ENCODE results near the gene MGA.
"Not testable (repeated sequence)": the region's sequence is repeated elsewhere in the genome, so short reads cannot be mapped to it uniquely, and the experiment has no call there.

The MGA gene

DNA sequence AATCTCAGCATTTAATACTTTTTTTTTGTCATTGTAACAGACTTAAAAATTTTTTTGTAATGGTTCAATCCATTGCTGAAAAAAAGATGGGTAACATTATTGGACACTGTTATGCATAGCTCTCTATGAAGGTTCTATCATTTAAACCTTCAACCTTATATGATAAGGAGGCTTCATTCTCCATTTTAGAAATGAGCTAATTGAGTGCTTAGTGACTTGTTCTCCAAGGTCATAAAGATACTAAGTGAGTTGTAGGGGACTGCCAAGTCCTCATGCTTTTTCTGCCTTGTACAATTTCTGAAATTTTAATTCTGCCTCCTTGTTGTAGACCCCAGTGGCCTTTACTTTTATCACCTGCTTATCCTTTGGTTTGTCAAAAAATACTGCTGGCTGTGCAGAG lies 56.7 kb downstream of the MGA start:
- no peak for DNase-seq (ENCODE audit: low spot score)

DNA sequence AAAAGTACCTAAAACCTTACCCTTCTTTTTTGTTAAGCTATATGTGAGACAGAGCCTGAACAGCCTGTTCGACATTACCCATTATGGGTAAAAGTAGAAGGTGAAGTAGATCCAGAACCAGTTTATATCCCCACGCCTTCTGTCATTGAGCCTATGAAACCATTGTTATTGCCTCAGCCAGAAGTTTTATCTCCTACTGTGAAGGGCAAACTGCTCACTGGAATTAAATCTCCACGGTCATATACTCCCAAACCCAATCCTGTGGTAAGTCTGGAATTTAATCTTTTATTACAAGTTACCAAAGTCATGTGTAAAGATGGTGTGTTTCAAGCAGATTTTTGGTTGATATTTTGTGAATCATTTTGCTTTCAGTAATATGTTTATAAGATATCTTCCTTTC lies 66.9 kb downstream of the MGA start:
- peak; percentile 11 for DNase-seq (ENCODE audit: low spot score)

DNA sequence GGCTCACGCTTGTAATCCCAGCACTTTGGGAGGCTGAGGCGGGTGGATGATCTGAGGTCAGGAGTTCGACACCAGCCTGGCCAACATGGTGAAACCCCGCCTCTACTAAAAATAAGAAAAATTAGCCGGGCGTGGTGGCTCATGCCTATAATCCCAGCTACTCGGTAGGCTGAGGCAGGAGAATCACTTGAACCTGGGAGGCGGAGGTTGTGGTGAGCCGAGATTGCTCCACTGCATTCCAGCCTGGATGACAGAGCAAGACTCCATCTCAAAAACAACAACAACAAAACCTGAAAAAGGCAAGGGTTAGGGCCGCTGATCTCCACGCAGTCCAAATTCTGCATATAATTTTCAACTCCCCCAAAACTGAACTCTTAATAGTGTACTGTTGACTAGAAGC lies 67.9 kb downstream of the MGA start:
- not testable (repeated sequence) for DNase-seq (ENCODE audit: low spot score)

DNA sequence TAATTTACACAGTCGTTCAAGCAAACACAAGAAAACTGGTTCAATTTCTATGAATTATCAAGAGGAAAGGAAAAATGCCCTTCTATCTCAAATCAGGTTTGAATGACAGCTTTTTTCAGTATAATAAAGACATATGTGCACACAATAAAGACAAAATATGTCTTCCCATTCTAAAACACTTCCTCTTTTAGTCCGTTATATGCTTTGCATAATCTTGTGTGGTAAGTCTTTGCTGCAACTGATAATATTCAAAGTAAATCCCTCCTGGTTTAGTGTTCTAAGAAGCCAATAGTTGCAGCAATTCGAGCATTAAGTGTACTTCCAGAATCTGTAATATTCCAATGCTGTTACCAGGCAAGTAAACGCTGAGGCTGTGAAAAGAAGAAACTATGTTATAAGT lies 70.3 kb downstream of the MGA start:
- no peak for DNase-seq (ENCODE audit: low spot score)

DNA sequence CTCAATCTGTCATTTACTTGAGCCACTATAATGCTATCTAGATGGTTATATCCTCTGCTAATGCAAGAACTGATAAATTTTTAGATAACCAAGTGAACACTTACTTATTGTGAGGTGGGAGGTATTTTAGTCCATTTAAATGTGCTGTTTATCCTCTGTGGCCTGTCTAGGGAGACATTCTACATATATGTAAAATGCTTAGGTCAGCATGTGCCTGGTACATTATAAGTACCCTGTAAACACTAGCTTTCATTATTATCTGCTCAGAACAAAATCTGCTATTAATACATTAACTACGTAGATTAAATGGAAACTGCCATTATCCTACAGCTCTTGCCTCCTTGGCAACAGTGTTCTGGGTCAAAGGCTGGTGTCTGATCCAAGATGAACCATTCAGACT lies 72.3 kb downstream of the MGA start:
- DNase-seq (ENCODE audit: low spot score), result no peak

DNA sequence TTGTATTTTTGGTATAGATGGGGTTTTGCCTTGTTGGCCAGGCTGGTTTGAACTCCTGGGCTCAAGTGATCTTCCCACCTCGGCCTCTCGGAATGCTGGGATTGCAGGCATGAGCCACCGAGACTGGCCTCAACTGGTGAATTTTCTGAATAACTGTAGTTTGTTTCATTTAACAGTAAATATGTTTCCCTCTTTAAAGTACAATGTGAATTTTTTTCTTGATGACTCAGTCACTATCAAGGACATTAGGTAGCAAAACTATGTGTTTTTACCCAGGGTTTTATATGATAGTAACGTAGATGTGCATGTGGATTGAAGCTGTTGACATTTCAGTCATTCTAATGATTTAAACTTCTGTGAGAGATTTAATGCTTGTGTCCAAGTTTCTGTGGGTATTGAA lies 73.9 kb downstream of the MGA start:
- no peak for DNase-seq (ENCODE audit: low spot score)

DNA sequence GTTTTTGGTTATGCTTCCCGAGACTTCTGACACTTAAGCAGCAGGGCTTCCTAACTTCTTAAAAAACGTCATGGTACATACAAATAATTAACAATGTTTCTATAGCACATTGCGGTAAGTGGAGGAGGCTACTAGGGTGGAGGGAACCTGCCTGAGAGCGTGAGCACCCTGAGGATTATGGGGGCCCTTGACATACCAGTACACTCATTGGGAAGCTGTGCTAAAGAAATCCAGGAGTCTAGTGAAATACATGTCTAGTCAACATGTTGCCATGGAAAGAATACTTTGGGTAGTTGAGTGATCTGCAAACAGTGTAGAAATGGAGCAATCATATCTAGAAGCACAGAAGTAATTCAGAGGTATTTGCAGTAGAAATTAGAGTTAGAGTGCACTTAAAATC lies 74.8 kb downstream of the MGA start:
- DNase-seq (ENCODE audit: low spot score), result no peak

DNA sequence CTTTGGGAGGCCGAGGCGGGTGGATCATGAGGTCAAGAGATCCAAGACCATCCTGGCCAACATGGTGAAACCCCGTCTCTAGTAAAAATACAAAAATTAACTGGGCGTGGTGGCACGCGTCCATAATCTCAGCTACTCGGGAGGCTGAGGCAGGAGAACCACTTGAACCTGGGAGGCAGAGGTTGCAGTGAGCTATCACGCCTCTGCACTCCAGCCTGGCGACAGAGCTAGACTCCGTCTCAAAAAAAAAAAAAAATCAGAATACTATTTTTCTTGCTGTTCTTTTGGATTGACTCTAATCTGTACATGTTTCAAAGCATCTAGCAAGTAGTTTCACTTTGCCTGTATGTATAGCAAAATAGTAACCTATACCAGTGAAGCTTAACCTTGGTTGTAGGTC lies 75.3 kb downstream of the MGA start:
- DNase-seq (ENCODE audit: low spot score), result not testable (repeated sequence)

DNA sequence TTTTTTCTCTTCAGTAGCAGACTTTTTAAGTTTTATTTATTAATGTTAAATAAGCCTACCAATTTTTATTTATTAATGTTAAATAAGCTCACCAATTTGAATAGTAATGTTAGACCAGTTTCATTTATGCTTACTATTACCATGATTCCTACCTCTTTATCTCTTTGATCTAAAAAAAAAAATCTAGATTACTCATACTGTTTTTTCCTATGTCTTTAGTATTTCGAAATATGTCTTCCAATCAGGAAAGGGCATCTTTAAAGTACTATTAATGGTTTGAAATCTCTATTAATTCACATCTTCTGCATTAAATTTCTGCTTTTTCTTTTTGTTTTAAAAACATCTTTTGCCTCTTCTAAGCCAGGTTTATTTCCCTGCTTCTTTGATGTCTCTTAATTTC lies 86.6 kb downstream of the MGA start:
- peak; percentile 4 for DNase-seq (ENCODE audit: low spot score)

DNA sequence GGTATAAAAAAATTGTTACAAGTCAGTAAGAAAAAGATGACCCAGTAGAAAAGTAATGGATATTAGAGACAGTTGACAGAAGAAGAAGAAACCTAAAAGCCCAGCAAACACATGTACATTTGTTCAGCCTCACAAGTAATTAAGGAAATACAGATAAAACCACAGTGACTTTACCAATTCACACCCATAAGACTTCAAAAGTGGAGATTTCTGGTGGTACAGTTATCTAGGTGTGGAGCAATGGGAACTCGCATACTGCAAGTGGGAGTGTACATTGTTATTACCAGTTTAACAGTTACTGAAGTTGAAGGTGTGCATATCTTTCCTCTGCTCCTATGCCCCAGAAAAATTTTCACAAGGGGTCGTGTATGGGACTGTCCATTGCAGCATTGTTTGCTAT lies 96.0 kb downstream of the MGA start:
- no peak for DNase-seq (ENCODE audit: low spot score)

DNA sequence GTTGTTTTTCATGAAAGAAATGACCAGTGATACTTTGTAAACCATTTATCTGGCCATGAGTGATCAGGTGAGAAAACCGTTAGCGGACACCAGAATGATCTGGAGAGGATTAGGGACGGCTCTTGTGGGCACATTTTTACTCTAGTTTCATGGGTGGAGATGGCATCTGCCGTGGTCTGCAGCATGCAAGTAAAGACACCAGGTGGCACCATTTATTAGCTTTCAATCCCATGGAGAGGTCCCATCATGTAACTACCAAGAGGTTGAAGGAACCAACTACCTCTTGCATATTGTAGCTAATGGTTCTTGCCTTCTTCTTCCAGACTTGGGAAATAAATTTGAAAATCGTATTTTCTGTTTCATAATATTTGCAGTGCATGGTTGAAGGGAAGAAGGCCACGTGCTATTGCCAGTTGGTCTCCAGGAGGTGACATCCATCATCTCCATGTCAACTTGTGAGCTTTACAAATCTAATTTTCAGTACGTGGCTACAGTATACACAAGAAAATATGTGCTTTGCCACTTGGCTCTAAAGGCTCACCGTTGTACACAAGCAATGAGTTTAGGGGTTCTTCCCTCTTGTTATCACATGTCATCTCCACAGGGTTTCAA lies 112.6 kb downstream of the MGA start:
- DNase-seq (ENCODE audit: low spot score), result peak; percentile 82

DNA sequence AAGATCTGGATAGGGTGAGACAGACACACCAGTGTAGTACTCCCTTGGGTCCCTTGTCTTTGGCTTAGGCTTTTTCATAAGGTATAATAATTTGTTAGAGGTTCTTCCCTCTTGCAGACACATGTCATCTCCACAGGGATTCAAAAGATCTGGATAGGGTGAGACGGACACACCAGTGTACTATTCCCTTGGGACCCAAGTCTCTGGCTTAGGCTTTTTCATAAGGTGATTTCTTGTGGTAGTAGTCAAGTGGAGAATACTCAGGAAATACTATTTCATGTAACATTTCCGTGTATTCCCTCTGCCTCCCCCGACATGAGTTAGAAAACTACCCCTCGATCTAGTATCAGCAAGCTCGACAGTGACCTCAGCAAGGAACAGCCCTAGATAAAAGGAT lies 113.1 kb downstream of the MGA start:
- DNase-seq (ENCODE audit: low spot score), result no peak

DNA sequence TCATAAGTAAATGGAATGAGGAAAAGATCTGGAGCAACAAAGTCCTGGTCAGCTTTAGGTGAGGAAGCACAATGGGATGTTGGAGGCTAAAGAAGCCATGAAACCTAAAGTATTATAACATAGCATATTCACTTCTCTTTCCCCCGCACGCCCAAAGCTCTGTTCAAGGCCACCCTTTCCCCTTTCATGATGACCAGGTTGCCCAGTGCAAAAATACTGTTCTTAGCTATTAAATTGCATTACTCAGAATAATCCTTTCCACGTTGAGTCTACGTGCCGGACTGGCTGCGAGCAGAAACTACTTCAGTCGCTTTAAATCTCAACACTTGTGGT lies 113.5 kb downstream of the MGA start:
- no peak for DNase-seq (ENCODE audit: low spot score)

DNA sequence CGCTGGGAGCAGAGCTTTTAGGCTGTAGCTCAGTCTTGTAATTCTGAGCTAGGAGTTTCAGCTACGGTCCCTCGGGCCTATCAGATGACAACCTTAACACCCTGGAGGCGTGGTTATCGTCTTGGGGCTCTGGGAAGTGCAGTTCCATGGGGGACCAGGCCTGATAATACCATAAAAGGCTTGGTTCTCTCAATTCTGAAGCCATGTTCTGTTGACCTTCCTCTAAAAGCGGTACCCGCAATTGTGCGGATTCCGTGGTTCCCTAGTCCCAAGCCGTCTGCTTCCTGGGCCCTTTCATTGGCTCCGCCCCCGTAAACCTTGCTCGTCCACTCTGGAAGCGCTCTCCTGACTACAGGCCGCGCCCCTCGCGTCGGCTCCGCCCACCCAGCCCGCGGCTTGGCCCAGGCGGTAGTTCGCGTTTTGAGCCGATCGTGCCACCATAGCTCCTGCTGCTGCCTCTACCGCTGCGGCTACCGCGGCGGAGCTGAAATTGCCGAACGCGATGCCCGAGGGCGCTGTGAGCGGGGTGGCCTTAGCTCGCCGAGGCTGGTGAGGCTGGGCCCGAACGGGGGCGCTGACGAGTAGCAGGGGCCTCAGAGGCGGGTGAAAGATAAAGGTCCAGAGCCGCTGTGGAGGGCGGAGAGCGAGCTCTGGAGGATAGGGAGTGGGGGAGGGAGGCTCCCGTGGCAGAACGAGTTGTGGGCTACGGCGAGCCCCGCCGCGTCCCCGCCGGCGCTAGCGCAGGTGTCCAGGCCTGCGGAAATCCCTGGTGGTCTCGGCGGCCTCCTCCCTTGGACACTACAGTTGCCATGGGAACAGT lies 114.1 kb downstream of the MGA start, which contains the start of gene MAPKBP1:
TSS of gene MAPKBP1 (plus strand) at position 423 of the 820 bp plus-strand sequence. CDS start 792 bp downstream, outside the sequence.
- peak; percentile 97 for DNase-seq (ENCODE audit: low spot score)

DNA sequence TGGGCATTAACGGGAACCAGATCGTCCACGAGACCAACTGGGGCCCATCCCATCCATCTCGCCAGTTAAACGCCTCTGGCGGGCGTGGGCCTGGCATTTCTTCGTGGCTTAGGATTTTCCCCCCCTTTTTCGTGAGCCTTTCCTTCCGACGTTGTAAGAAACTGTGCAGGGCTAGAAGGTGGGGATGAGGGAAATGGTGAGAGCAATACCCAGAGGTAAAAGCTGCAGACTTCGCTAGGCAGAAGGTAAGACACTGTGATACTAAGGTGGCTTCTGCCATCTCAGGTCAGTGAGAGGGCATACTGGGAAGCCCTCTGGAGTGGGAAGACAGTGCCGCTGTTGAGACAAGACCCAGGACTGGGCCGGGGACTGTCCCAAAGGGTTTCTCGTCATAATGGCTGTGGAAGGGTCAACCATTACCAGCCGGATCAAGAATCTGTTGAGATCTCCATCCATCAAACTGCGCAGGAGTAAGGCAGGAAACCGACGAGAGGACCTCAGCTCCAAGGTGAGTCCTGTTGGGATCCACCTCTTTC lies 114.7 kb downstream of the MGA start:
- DNase-seq (ENCODE audit: low spot score), result no peak

DNA sequence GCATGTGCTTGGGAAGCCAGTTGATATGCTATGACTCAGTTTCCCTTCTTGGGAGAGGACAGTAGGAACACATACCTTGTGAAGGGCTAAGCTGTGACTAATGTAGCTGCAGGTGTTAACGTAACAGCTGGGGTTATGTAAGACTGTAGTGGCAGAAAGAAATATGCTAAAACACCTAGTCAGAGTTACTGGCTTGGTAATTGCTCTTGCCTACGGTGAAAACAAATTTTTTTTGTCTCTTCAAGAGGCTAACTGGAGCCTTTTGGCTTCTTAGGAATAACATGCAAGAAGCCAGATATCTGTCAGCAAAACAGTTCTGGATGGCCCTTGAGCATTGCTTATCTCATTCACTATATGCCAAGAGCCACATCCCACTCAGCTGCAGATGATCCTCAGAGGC lies 115.4 kb downstream of the MGA start:
- DNase-seq (ENCODE audit: low spot score), result no peak

DNA sequence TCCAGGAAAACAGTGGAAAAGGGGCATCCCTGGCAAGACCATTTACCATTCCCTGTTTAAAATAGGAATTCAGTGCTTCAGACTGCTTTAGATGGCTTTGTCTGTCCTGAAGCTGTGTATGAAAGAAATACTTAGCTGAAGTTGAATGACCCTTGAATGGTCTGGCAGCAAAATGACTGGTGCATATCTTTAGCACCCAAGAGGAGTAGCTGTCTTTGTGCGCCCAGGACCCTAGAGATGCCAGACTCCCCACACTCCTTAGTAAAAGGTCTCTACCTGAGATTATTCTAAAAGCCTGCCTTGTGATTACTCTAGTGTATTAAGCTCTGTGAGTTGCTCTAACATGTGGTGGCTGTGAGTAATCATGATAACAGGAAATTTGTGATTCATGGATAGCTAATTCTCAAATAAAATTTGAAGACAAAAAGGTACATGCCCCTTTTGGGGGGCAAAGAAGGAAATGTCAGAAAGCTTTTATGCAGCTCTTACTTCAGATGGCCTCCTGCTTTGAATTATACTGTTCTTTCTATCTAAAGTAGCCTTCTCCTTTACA lies 117.3 kb downstream of the MGA start:
- DNase-seq (ENCODE audit: low spot score), result no peak

DNA sequence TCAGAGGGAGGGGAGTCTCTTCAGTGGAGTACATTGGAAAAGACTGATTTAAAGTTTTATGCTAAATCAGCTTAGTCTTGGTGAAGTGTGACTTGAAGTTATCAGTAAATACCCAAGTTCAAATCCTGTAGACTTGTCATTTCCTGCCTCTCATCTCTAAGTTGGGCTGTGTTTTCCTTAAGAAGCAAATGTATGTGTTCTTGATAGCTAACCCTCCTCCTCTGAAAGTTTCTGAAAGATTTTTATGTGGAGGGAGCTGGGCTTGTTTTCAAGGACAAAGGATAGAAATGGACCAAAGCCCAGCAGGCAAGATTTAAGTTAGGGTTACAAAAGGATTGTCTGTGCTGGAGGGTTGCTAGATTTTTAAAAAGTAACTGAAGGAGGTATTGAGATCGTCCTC lies 118.3 kb downstream of the MGA start:
- no peak for DNase-seq (ENCODE audit: low spot score)

DNA sequence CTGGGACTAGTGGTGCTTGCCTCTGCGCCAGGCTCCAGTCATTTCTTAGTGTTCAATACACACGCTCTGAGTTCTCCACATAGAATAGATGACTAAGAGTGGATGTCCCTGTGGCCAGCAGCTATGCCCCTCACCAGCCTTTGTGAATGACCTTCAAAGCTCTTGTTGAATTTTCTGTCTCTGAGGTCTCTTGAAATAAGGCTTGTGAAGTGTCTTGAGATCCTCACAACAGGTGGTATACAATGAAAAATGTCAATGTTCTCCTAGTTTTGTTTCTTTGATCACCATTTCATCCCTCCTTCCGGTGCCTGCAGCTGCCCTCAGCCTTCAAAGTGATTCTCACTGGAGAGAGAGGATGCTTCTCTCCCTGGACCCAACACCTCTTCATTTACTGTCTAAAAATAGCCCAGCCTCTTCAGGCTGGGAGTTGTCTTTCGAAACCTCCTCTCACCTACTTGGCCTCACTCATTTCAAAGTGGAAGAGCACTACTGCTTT lies 119.5 kb downstream of the MGA start:
- DNase-seq (ENCODE audit: low spot score), result no peak

DNA sequence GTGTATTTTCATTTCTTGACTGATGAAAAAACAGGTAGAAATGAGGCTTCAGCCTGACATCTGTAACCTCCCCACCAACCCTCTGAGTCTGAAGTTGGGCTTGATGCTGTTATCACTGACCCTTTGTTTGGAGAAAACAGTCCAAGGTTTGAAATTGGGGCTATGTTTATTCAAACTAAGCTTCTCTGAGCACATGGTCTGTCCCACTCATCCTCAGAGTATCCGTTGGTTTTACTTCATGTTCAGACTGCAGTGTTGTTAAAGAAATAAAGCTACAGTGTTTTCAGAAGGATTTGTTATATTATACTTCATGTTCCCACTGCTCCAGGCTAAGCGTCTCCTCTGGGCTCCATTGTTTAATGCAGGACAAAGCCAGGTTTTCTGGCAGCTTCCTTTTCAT lies 120.1 kb downstream of the MGA start:
- DNase-seq (ENCODE audit: low spot score), result no peak

DNA sequence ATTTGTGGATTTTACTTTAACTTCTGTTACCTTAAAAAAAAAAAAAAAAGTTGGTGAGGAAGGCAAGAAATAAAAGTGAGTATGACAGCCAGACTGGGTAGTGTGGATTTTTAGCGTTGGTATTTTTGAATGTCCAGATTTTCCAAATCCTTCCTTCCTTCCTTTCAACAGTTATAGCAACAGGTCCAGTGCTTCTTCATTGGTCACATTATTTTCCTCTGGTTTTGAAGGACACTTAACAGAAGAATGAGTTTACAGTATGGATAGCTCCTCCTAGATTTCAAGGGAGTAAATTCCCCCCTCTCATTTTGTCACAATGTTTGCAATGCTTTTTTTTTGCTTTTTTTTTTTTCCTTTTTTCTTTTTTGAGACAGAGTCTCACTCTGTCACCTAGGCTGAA lies 120.5 kb downstream of the MGA start:
- DNase-seq (ENCODE audit: low spot score), result no peak

DNA sequence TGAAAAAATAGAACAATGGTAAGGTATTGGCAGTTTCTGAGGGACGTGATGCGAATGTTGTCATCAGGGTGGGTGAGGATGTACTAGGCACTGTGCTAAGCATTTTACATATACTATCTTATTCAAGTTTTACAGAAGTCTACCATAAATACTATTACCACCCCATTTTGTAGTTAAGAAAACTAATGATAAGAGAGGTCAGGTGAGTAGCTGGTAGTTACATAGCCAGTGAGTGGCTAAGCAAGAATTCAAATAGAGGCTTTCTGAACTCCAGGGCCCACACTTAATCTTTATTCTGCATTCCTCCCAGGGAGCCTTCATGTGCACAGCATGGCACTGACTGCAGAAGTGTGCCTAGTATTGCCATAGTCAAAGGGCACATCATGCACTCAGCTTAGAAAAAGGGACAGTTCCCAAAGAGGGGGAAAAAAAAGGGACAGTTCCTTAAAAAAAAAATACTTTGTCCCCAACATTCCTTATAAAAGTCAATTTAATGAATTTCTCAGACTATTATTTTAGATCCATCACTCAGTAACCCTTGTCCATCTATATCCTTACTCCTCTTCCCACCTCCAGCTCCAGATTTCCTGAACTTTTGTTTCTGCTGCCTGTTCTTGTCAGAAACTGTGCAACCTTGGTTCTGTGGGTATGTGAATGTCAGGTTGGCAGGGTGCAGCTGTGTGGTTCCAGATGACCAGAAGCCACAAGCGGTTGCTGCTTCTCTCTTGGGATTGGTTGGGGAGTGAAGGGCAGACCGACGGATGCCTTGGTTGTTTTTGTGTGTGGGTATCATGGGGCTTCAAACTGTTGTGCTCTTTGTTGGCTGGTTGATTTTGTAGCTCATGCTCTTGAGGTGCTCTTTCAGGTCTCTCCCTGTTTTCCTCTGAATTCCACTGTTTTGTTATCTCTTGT lies 122.4 kb downstream of the MGA start:
- no peak for DNase-seq (ENCODE audit: low spot score)

All from AG08395 (cell line).